ENCODE measurements around the gene MATN4. TPM values are rescaled to one million over a fixed set of nuclear protein-coding genes. Genes with fewer than 3 reads are reported as not detected.
A peak's percentile ranks its signal among the peaks of the same experiment; 100 is the strongest.

Gene MATN4
- total RNA-seq, 1 donor from 2014 or later = 0.26 TPM

- peak; percentile 84 for TF ChIP-seq CTCF (IDR thresholded peaks at IDR 0.05; ENCODE audit: insufficient read depth, low read length, severe bottlenecking)
- H3K36me3 ChIP-seq (ENCODE audit: control insufficient read depth, insufficient read depth, low read length) = no peaks in the 10 kb centered on the region
- DNase-seq (ENCODE audit: low read depth) (no peak), FAIRE-seq (no peak)
- H3K27me3 ChIP-seq (ENCODE audit: control insufficient read depth, insufficient read depth, low read length) = peaks cover 9% of the 10 kb centered on the region
- no peak within 1 kb of the TSS for H3K4me3 ChIP-seq (ENCODE audit: low read depth, low read length)
Measured at GRCh38 chr20:45306431-45306982, 1.6 kb downstream of the MATN4 start, which contains the start of gene RBPJL. TSS of gene RBPJL (plus strand) at chr20:45306840. CDS start at chr20:45306923, 83 bp downstream.

- Histone ChIP-seq H3K27me3 (ENCODE audit: control insufficient read depth, insufficient read depth, low read length) (peaks cover 11% of the 10 kb centered on the region), H3K36me3 (ENCODE audit: control insufficient read depth, insufficient read depth, low read length) (no peaks in the 10 kb centered on the region), H3K4me3 (ENCODE audit: low read depth, low read length) (no peak overlapping the region)
- TF ChIP-seq CTCF (IDR thresholded peaks at IDR 0.05; ENCODE audit: insufficient read depth, low read length, severe bottlenecking) = no peak
- DNase-seq (ENCODE audit: low read depth) = no peak
- no peak for FAIRE-seq
Measured at GRCh38 chr20:45305262-45305661, 2.8 kb downstream of the MATN4 start.

GRCh38 chr20:45304464-45304999 is 3.6 kb downstream of the MATN4 start:
- no peak for FAIRE-seq
- Histone ChIP-seq H3K27me3 (ENCODE audit: control insufficient read depth, insufficient read depth, low read length) (peaks cover 11% of the 10 kb centered on the region), H3K4me3 (ENCODE audit: low read depth, low read length) (no peak overlapping the region), H3K36me3 (ENCODE audit: control insufficient read depth, insufficient read depth, low read length) (no peaks in the 10 kb centered on the region)
- DNase-seq (ENCODE audit: low read depth) = no peak
- TF ChIP-seq CTCF (IDR thresholded peaks at IDR 0.05; ENCODE audit: insufficient read depth, low read length, severe bottlenecking) = no peak

- no peak for DNase-seq (ENCODE audit: low read depth)
- H3K27me3 ChIP-seq (ENCODE audit: control insufficient read depth, insufficient read depth, low read length) = peaks cover 11% of the 10 kb centered on the region
- no peak overlapping the region for H3K4me3 ChIP-seq (ENCODE audit: low read depth, low read length)
- no peak for FAIRE-seq
- TF ChIP-seq CTCF (IDR thresholded peaks at IDR 0.05; ENCODE audit: insufficient read depth, low read length, severe bottlenecking) = no peak
- H3K36me3 ChIP-seq (ENCODE audit: control insufficient read depth, insufficient read depth, low read length) = no peaks in the 10 kb centered on the region
Measured at GRCh38 chr20:45303586-45304463, 4.3 kb downstream of the MATN4 start.

- Histone ChIP-seq H3K27me3 (ENCODE audit: control insufficient read depth, insufficient read depth, low read length) (peaks cover 8% of the 10 kb centered on the region), H3K4me3 (ENCODE audit: low read depth, low read length) (no peak overlapping the region), H3K36me3 (ENCODE audit: control insufficient read depth, insufficient read depth, low read length) (no peaks in the 10 kb centered on the region)
- no peak for FAIRE-seq
- TF ChIP-seq CTCF (IDR thresholded peaks at IDR 0.05; ENCODE audit: insufficient read depth, low read length, severe bottlenecking) = no peak
- DNase-seq (ENCODE audit: low read depth) = no peak
Measured at GRCh38 chr20:45301824-45302271, 6.3 kb downstream of the MATN4 start.

Data from bronchial epithelial cell (primary cell).